ENCODE measurements around the gene CEACAM20.

DNA sequence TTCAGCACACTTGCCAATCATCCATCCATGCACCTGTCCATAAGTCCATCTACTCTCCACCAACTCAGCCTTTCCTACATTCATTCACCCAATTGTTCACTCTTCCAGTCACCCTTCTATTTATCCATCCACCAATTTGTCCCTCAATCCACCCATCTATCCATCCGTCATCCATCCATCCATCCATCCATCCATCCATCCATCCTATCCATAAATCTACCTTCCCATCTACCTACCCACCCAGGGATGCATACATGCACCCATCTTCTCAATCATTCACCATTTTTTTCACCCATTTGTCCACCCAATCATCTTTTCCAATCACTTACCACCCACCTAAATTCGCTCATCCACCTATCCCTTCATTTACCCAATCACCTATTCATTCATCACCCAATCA lies 14.6 kb upstream of the CEACAM20 start:
- TF ChIP-seq, protein P1, sequence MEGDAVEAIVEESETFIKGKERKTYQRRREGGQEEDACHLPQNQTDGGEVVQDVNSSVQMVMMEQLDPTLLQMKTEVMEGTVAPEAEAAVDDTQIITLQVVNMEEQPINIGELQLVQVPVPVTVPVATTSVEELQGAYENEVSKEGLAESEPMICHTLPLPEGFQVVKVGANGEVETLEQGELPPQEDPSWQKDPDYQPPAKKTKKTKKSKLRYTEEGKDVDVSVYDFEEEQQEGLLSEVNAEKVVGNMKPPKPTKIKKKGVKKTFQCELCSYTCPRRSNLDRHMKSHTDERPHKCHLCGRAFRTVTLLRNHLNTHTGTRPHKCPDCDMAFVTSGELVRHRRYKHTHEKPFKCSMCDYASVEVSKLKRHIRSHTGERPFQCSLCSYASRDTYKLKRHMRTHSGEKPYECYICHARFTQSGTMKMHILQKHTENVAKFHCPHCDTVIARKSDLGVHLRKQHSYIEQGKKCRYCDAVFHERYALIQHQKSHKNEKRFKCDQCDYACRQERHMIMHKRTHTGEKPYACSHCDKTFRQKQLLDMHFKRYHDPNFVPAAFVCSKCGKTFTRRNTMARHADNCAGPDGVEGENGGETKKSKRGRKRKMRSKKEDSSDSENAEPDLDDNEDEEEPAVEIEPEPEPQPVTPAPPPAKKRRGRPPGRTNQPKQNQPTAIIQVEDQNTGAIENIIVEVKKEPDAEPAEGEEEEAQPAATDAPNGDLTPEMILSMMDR (IDR thresholded peaks at IDR 0.05): no peak
- no peak for TF ChIP-seq POLR2A (IDR thresholded peaks at IDR 0.05)

Measured in heart left ventricle (tissue), 13 donors.